ENCODE results near the gene SHPK.
A peak's percentile ranks its signal among the peaks of the same experiment; 100 is the strongest.

The SHPK gene

DNA sequence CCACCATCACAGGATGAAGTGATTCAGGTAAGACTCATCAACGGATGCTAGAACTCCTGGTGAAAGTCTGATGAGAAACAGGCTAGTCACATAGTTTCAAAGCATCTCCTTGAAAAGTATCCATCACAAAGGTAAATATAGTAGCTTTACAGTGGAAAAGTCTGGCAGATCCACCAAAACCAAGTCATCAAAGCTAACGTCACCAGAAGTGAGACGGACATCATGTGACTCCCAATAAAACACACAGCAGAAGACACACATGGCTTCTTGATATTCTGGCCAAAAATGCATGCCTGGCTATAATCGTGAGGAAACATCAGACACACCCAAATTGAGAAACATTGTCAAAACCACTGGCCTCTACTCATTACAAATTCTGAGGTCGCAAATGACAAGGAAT is 60.5 kb downstream of the SHPK start:
- Histone ChIP-seq H3K27ac (replicated peaks; ENCODE audit: low read length) (no peak overlapping the region), H3K27me3 (ENCODE audit: control insufficient read depth in 3 of 3, insufficient read depth in 3 of 3, low read depth in 1 of 3, low read length in 3 of 3) (no peaks in the 10 kb centered on the region), H2BK12ac (ENCODE audit: low read length) (no peak overlapping the region), H3K4me2 (ENCODE audit: insufficient read depth, low read length, poor library complexity, severe bottlenecking) (no peak overlapping the region), H4K91ac (ENCODE audit: low read depth, low read length, poor library complexity) (no peak overlapping the region), H3K4me1 (ENCODE audit: control insufficient read depth in 2 of 2, insufficient read depth in 1 of 2, low read depth in 1 of 2, low read length in 2 of 2) (peaks cover 0 to 7% of the 10 kb centered on the region in 2 donors), H3K79me1 (ENCODE audit: low read depth, low read length) (peaks cover 4% of the 10 kb centered on the region), H3K9ac (ENCODE audit: low read depth, low read length, poor library complexity) (no peak overlapping the region), H2BK15ac (ENCODE audit: low read length) (no peak overlapping the region), H3K36me3 (replicated peaks in 1 of 2; ENCODE audit: control insufficient read depth in 2 of 2, insufficient read depth in 2 of 2, low read length in 2 of 2) (peaks cover 6 to 52% of the 10 kb centered on the region in 2 donors), H3K23ac (ENCODE audit: low read depth, low read length, poor library complexity) (no peak overlapping the region), H3K18ac (ENCODE audit: low read length) (no peak overlapping the region), H2AK5ac (ENCODE audit: low read depth, low read length) (no peak overlapping the region), H3K4me3 (ENCODE audit: low read length in 2 of 2) (no peak overlapping the region), H2AFZ (ENCODE audit: low read length) (no peak overlapping the region), H3K14ac (ENCODE audit: low read length) (no peak overlapping the region), H4K8ac (ENCODE audit: low read depth, low read length) (no peak overlapping the region), H2BK120ac (ENCODE audit: low read depth, low read length) (no peak overlapping the region), H3K9me3 (replicated peaks in 1 of 2; ENCODE audit: control insufficient read depth in 2 of 2, insufficient read depth in 1 of 2, low read depth in 1 of 2, low read length in 2 of 2) (no peaks in the 10 kb centered on the region), H2BK5ac (ENCODE audit: low read length) (no peak overlapping the region), H3K4ac (ENCODE audit: low read length) (no peak overlapping the region)
- no CpG with 5 or more reads among the region's 5 CpGs for WGBS, 2 donors (ENCODE audit: extremely low coverage in 2 of 2, insufficient read length in 2 of 2, insufficient replicate concordance in 1 of 2)
- DNase-seq (ENCODE audit: low spot score), result no peak

- no peak overlapping the region for H4K8ac ChIP-seq (ENCODE audit: low read depth, low read length)
- no peak overlapping the region for H3K9ac ChIP-seq (ENCODE audit: low read depth, low read length, poor library complexity)
- peaks cover 4 to 49% of the 10 kb centered on the region in 2 donors for H3K36me3 ChIP-seq (replicated peaks in 1 of 2; ENCODE audit: control insufficient read depth in 2 of 2, insufficient read depth in 2 of 2, low read length in 2 of 2)
- WGBS, 2 donors (ENCODE audit: extremely low coverage in 2 of 2, insufficient read length in 2 of 2, insufficient replicate concordance in 1 of 2), result no CpG with 5 or more reads among the region's 7 CpGs
- no peaks in the 10 kb centered on the region for H3K9me3 ChIP-seq (replicated peaks in 1 of 2; ENCODE audit: control insufficient read depth in 2 of 2, insufficient read depth in 1 of 2, low read depth in 1 of 2, low read length in 2 of 2)
- H3K18ac ChIP-seq (ENCODE audit: low read length), result peak overlapping the region; percentile 76
- no peak overlapping the region for H3K23ac ChIP-seq (ENCODE audit: low read depth, low read length, poor library complexity)
- H3K4ac ChIP-seq (ENCODE audit: low read length), result no peak overlapping the region
- no peak overlapping the region for H4K91ac ChIP-seq (ENCODE audit: low read depth, low read length, poor library complexity)
- no peaks in the 10 kb centered on the region for H3K27me3 ChIP-seq (ENCODE audit: control insufficient read depth in 3 of 3, insufficient read depth in 3 of 3, low read depth in 1 of 3, low read length in 3 of 3)
- no peak overlapping the region for H3K4me2 ChIP-seq (ENCODE audit: insufficient read depth, low read length, poor library complexity, severe bottlenecking)
- H3K14ac ChIP-seq (ENCODE audit: low read length), result no peak overlapping the region
- no peak overlapping the region for H2AFZ ChIP-seq (ENCODE audit: low read length)
- no peak overlapping the region for H3K4me3 ChIP-seq (ENCODE audit: low read length in 2 of 2)
- peaks cover 4% of the 10 kb centered on the region for H3K79me1 ChIP-seq (ENCODE audit: low read depth, low read length)
- H3K4me1 ChIP-seq (ENCODE audit: control insufficient read depth in 2 of 2, insufficient read depth in 1 of 2, low read depth in 1 of 2, low read length in 2 of 2), result peaks cover 0 to 7% of the 10 kb centered on the region in 2 donors
- DNase-seq (ENCODE audit: low spot score), result no peak
- H2AK5ac ChIP-seq (ENCODE audit: low read depth, low read length), result no peak overlapping the region
- no peak overlapping the region for H2BK120ac ChIP-seq (ENCODE audit: low read depth, low read length)
- H2BK5ac ChIP-seq (ENCODE audit: low read length), result no peak overlapping the region
- no peak overlapping the region for H2BK12ac ChIP-seq (ENCODE audit: low read length)
- H2BK15ac ChIP-seq (ENCODE audit: low read length), result no peak overlapping the region
- H3K27ac ChIP-seq (replicated peaks; ENCODE audit: low read length), result no peak overlapping the region
Observed at GRCh38 chr17:3574231-3574630, 61.8 kb downstream of the SHPK start.

- Histone ChIP-seq H3K18ac (ENCODE audit: low read length) (no peak overlapping the region), H3K27me3 (ENCODE audit: control insufficient read depth in 3 of 3, insufficient read depth in 3 of 3, low read depth in 1 of 3, low read length in 3 of 3) (no peaks in the 10 kb centered on the region), H2AK5ac (ENCODE audit: low read depth, low read length) (no peak overlapping the region), H2BK120ac (ENCODE audit: low read depth, low read length) (no peak overlapping the region), H3K9ac (ENCODE audit: low read depth, low read length, poor library complexity) (no peak overlapping the region), H2BK5ac (ENCODE audit: low read length) (no peak overlapping the region), H3K36me3 (replicated peaks in 1 of 2; ENCODE audit: control insufficient read depth in 2 of 2, insufficient read depth in 2 of 2, low read length in 2 of 2) (peaks cover 4 to 42% of the 10 kb centered on the region in 2 donors), H3K14ac (ENCODE audit: low read length) (no peak overlapping the region), H2BK15ac (ENCODE audit: low read length) (no peak overlapping the region), H3K27ac (replicated peaks; ENCODE audit: low read length) (no peak overlapping the region), H3K4me2 (ENCODE audit: insufficient read depth, low read length, poor library complexity, severe bottlenecking) (no peak overlapping the region), H4K91ac (ENCODE audit: low read depth, low read length, poor library complexity) (no peak overlapping the region), H3K4me1 (ENCODE audit: control insufficient read depth in 2 of 2, insufficient read depth in 1 of 2, low read depth in 1 of 2, low read length in 2 of 2) (peaks cover 0 to 7% of the 10 kb centered on the region in 2 donors), H2AFZ (ENCODE audit: low read length) (no peak overlapping the region), H3K4ac (ENCODE audit: low read length) (no peak overlapping the region), H3K23ac (ENCODE audit: low read depth, low read length, poor library complexity) (no peak overlapping the region), H3K4me3 (ENCODE audit: low read length in 2 of 2) (no peak overlapping the region), H3K79me1 (ENCODE audit: low read depth, low read length) (peaks cover 4% of the 10 kb centered on the region), H3K9me3 (replicated peaks in 1 of 2; ENCODE audit: control insufficient read depth in 2 of 2, insufficient read depth in 1 of 2, low read depth in 1 of 2, low read length in 2 of 2) (no peaks in the 10 kb centered on the region), H2BK12ac (ENCODE audit: low read length) (no peak overlapping the region), H4K8ac (ENCODE audit: low read depth, low read length) (no peak overlapping the region)
- no CpG with 5 or more reads among the region's 22 CpGs for WGBS, 2 donors (ENCODE audit: extremely low coverage in 2 of 2, insufficient read length in 2 of 2, insufficient replicate concordance in 1 of 2)
- no peak for DNase-seq (ENCODE audit: low spot score)
Observed at GRCh38 chr17:3573246-3574100, 62.6 kb downstream of the SHPK start.

GRCh38 chr17:3572231-3572630 is 63.8 kb downstream of the SHPK start:
- no peak overlapping the region for H3K9ac ChIP-seq (ENCODE audit: low read depth, low read length, poor library complexity)
- no peaks in the 10 kb centered on the region for H3K9me3 ChIP-seq (replicated peaks in 1 of 2; ENCODE audit: control insufficient read depth in 2 of 2, insufficient read depth in 1 of 2, low read depth in 1 of 2, low read length in 2 of 2)
- no peak overlapping the region for H2AK5ac ChIP-seq (ENCODE audit: low read depth, low read length)
- no peak overlapping the region for H2AFZ ChIP-seq (ENCODE audit: low read length)
- H3K4me1 ChIP-seq (ENCODE audit: control insufficient read depth in 2 of 2, insufficient read depth in 1 of 2, low read depth in 1 of 2, low read length in 2 of 2), result peaks cover 0 to 3% of the 10 kb centered on the region in 2 donors
- no peak overlapping the region for H4K91ac ChIP-seq (ENCODE audit: low read depth, low read length, poor library complexity)
- peak overlapping the region; percentile 82 for H4K8ac ChIP-seq (ENCODE audit: low read depth, low read length)
- H3K4ac ChIP-seq (ENCODE audit: low read length), result no peak overlapping the region
- H3K18ac ChIP-seq (ENCODE audit: low read length), result peak overlapping the region; percentile 4
- WGBS, 2 donors (ENCODE audit: extremely low coverage in 2 of 2, insufficient read length in 2 of 2, insufficient replicate concordance in 1 of 2), result no CpG with 5 or more reads among the region's 7 CpGs
- no peak overlapping the region for H2BK120ac ChIP-seq (ENCODE audit: low read depth, low read length)
- no peak overlapping the region for H3K4me2 ChIP-seq (ENCODE audit: insufficient read depth, low read length, poor library complexity, severe bottlenecking)
- peaks cover 4 to 34% of the 10 kb centered on the region in 2 donors for H3K36me3 ChIP-seq (replicated peaks in 1 of 2; ENCODE audit: control insufficient read depth in 2 of 2, insufficient read depth in 2 of 2, low read length in 2 of 2)
- H3K27ac ChIP-seq (replicated peaks; ENCODE audit: low read length), result no peak overlapping the region
- no peak for DNase-seq (ENCODE audit: low spot score)
- H3K23ac ChIP-seq (ENCODE audit: low read depth, low read length, poor library complexity), result peak overlapping the region; percentile 65
- H2BK5ac ChIP-seq (ENCODE audit: low read length), result no peak overlapping the region
- H3K14ac ChIP-seq (ENCODE audit: low read length), result no peak overlapping the region
- H2BK15ac ChIP-seq (ENCODE audit: low read length), result no peak overlapping the region
- H3K4me3 ChIP-seq (ENCODE audit: low read length in 2 of 2), result peak overlapping the region in 1 of 2 donors; percentile 23
- H2BK12ac ChIP-seq (ENCODE audit: low read length), result no peak overlapping the region
- H3K27me3 ChIP-seq (ENCODE audit: control insufficient read depth in 3 of 3, insufficient read depth in 3 of 3, low read depth in 1 of 3, low read length in 3 of 3), result no peaks in the 10 kb centered on the region
- peaks cover 4% of the 10 kb centered on the region for H3K79me1 ChIP-seq (ENCODE audit: low read depth, low read length)

Measured in neuronal stem cell (in vitro differentiated cells).